Gastrocnemius medialis (tissue), 4 donors: ENCODE measurements around the gene GUCY1A1. TPM values are rescaled to one million over a fixed set of nuclear protein-coding genes. Genes with fewer than 3 reads are reported as not detected.

Experiments used
- ATAC-seq, 2 donors: fragments of 150-250 bp; one replicate each; pipeline ENCODE4 v1.9.1; 2016
- DNase-seq, 2 donors: peaks; one replicate each; pipeline ENCODE4 v3.0.0-alpha.2; 2019
- H3K27ac ChIP-seq, 4 donors: fragments of 200-600 bp; sonication (generic); 1 replicate in 1 of 4; 2 replicates in 3 of 4; pipeline ENCODE4 v1.5.1; 2016 to 2018; ENCODE audit warnings: mild to moderate bottlenecking in 2 of 4, moderate library complexity in 1 of 4
- H3K27me3 ChIP-seq, 3 donors: fragments of 200-600 bp; sonication (generic) in 2 of 3; 1 replicate in 1 of 3; 2 replicates in 2 of 3; pipeline versions ENCODE4 v1.5.1 to v1.6.0; 2016 to 2019; ENCODE audit warnings: mild to moderate bottlenecking in 1 of 3, moderate library complexity in 1 of 3
- H3K36me3 ChIP-seq, 2 donors: fragments of 200-600 bp; sonication (generic) in 1 of 2; one replicate each; pipeline ENCODE4 v1.5.1; 2017 to 2018
- H3K4me1 ChIP-seq, 2 donors: fragments of 200-600 bp; sonication (generic) in 1 of 2; one replicate each; pipeline ENCODE4 v1.5.1; 2016 to 2017; ENCODE audit warnings: mild to moderate bottlenecking in 2 of 2
- H3K4me3 ChIP-seq, 4 donors: fragments of 200-600 bp; sonication (generic) in 3 of 4; 1 replicate in 1 of 4; 2 replicates in 3 of 4; pipeline ENCODE4 v1.5.1; 2016 to 2019; ENCODE audit warnings: mild to moderate bottlenecking in 2 of 4
- H3K9me3 ChIP-seq, 3 donors: fragments of 200-600 bp; sonication (generic) in 2 of 3; 1 replicate in 1 of 3; 2 replicates in 2 of 3; pipeline ENCODE4 v1.5.1; 2016 to 2019
- CTCF ChIP-seq, 5 experiments: fragments of 450-650 bp in 3 of 5; fragments of 200-600 bp in 2 of 5; sonication (generic) in 2 of 5; IDR thresholded peaks in 4 of 5; conservative IDR thresholded peaks in 1 of 5; 1 replicate in 4 of 5; 2 replicates in 1 of 5; pipeline ENCODE4 v1.5.1; 2016 to 2019; ENCODE audit warnings: antibody characterized with exemption in 5 of 5, mild to moderate bottlenecking in 3 of 5, moderate library complexity in 3 of 5
- POLR2A ChIP-seq, 2 donors: fragments of 450-650 bp; IDR thresholded peaks; one replicate each; pipeline ENCODE4 v1.6.1; 2017; ENCODE audit warnings: antibody characterized with exemption in 2 of 2, mild to moderate bottlenecking in 2 of 2, moderate library complexity in 2 of 2
- in situ Hi-C, 4 donors: fragments of 200-750 bp; cut with MboI; loops; one replicate each; pipeline versions ENCODE4 v1.15.0 to v1.8.0; 2017; ENCODE audit warnings: low sequenced_read_pairs in 4 of 4
- intact Hi-C: fragments of 100-400 bp; cut with DNase I; formaldehyde crosslinking; loops from one replicate; pipeline ENCODE4 v1.15.1; 2023; ENCODE audit warnings: low total_unique reads
- total RNA-seq, 4 donors: library from RNA; depleted of rRNA; stranded (reverse); fragments of >200 nt; gene quantifications; one replicate each; pipeline versions ENCODE4 v1.1.0 to v1.2.3, GENCODE V29; 2016

GUCY1A1 gene
- total RNA-seq, 4 donors from 2014 or later, result 5.8 to 15.5 (median 9.6) TPM

GRCh38 chr4:155759372-155760252, 93.0 kb downstream of the GUCY1A1 start:
- DNase-seq (peak in 1 of 2 donors; percentile 18), ATAC-seq (peak; percentile 25 to 30)
- in situ Hi-C loops, result no loop called here
- H3K4me3 ChIP-seq, result peak overlapping the region; percentile 67 to 78 (median 68)
- H3K4me1 ChIP-seq, result peaks cover 0 to 4% of the 10 kb centered on the region in 2 donors
- TF ChIP-seq CTCF (IDR thresholded peaks at IDR 0.05 in 4 of 5, conservative IDR thresholded peaks at IDR 0.05 in 1 of 5) (no peak), POLR2A (IDR thresholded peaks at IDR 0.05) (peak; percentile 11 to 19)
- H3K36me3 ChIP-seq, result no peaks in the 10 kb centered on the region
- H3K27ac ChIP-seq, result peak overlapping the region; percentile 79 to 80 (median 80)
- peaks cover 0 to 17% (median 6%) of the 10 kb centered on the region in 3 donors for H3K27me3 ChIP-seq
- no peaks in the 10 kb centered on the region for H3K9me3 ChIP-seq
- intact Hi-C loops, result loop anchor here (10.0 kb wide), 1 partner anchor 65 kb away; no protein-coding TSS in a partner anchor

DNA sequence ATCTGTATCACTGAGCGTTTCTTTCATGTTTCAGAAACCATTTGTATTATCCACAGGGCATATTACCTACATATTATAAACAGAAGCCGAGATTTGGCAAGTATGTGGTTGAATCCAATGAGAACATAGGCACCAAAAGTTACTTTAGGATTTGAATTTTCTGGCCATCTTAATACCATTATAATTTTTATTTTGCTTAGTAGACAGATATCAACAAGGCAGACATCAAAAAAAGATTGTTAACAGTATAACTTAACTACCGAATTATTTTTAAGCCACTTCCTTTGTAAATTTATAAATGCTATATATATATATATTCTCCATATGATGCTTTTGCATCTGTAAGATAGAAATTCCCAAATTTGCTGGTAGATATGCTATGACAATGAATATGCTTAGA, 94.4 kb downstream of the GUCY1A1 start:
- peak overlapping the region in 1 of 4 donors; percentile 67 for H3K4me3 ChIP-seq
- H3K4me1 ChIP-seq, result peaks cover 0 to 4% of the 10 kb centered on the region in 2 donors
- H3K36me3 ChIP-seq, result no peaks in the 10 kb centered on the region
- TF ChIP-seq CTCF (IDR thresholded peaks at IDR 0.05 in 4 of 5, conservative IDR thresholded peaks at IDR 0.05 in 1 of 5) (no peak), POLR2A (IDR thresholded peaks at IDR 0.05) (no peak)
- DNase-seq (no peak), ATAC-seq (no peak)
- H3K27ac ChIP-seq, result peak overlapping the region in 1 of 4 donors; percentile 17
- H3K27me3 ChIP-seq, result peaks cover 0 to 17% (median 6%) of the 10 kb centered on the region in 3 donors
- in situ Hi-C loops, result no loop called here
- intact Hi-C loops, result loop anchor here (10.0 kb wide), 1 partner anchor 66 kb away; no protein-coding TSS in a partner anchor
- H3K9me3 ChIP-seq, result no peaks in the 10 kb centered on the region

DNA sequence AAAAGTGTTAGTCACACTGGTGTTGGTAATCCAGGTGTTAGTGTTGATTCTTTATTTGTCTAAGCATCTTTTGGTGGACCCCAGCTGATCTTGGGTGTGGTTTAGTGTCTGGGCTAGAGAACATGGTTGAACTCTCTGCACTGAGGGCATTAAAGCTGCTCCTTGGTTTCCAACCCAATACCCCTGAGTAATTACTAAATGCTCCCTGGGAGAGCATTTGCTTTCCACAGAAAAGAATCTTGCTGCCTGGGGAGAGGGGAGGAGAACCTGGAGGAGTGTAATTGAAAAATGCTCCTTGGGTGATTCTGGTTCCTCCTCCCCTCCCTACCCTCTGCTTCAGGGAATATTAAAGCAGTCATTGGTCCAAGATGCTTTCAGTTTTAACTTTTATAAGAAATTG, 95.3 kb downstream of the GUCY1A1 start:
- no peaks in the 10 kb centered on the region for H3K36me3 ChIP-seq
- intact Hi-C loops (loop anchor here (10.0 kb wide), 1 partner anchor 67 kb away; no protein-coding TSS in a partner anchor), in situ Hi-C loops (no loop called here)
- H3K4me3 ChIP-seq, result no peak overlapping the region
- peaks cover 0 to 4% of the 10 kb centered on the region in 2 donors for H3K4me1 ChIP-seq
- DNase-seq (no peak), ATAC-seq (no peak)
- H3K27me3 ChIP-seq, result peaks cover 0 to 17% (median 6%) of the 10 kb centered on the region in 3 donors
- peak overlapping the region in 2 of 4 donors; percentile 17 to 28 for H3K27ac ChIP-seq
- no peaks in the 10 kb centered on the region for H3K9me3 ChIP-seq
- TF ChIP-seq POLR2A (IDR thresholded peaks at IDR 0.05), result no peak
- TF ChIP-seq CTCF (IDR thresholded peaks at IDR 0.05 in 4 of 5, conservative IDR thresholded peaks at IDR 0.05 in 1 of 5), result no peak

- no peak for ATAC-seq
- TF ChIP-seq CTCF (IDR thresholded peaks at IDR 0.05 in 4 of 5, conservative IDR thresholded peaks at IDR 0.05 in 1 of 5) (no peak), POLR2A (IDR thresholded peaks at IDR 0.05) (no peak)
- H3K27me3 ChIP-seq, result peaks cover 0 to 17% (median 6%) of the 10 kb centered on the region in 3 donors
- H3K9me3 ChIP-seq, result no peaks in the 10 kb centered on the region
- peaks cover 0 to 4% of the 10 kb centered on the region in 2 donors for H3K4me1 ChIP-seq
- no peak for DNase-seq
- H3K27ac ChIP-seq, result peak overlapping the region in 1 of 4 donors; percentile 28
- intact Hi-C loops, result loop anchor here (10.0 kb wide), 1 partner anchor 68 kb away; no protein-coding TSS in a partner anchor
- no peak overlapping the region for H3K4me3 ChIP-seq
- H3K36me3 ChIP-seq, result no peaks in the 10 kb centered on the region
- in situ Hi-C loops, result no loop called here
These were observed 95.7 kb downstream of the GUCY1A1 start for GRCh38 chr4:155762334-155762733.
